ENCODE measurements around the gene OLFML2B. TPM values are rescaled to one million over a fixed set of nuclear protein-coding genes. Genes with fewer than 3 reads are reported as not detected.

The OLFML2B gene
- total RNA-seq, 4 donors from 2014 or later = 18.6 to 42.3 (median 20.9) TPM

DNA sequence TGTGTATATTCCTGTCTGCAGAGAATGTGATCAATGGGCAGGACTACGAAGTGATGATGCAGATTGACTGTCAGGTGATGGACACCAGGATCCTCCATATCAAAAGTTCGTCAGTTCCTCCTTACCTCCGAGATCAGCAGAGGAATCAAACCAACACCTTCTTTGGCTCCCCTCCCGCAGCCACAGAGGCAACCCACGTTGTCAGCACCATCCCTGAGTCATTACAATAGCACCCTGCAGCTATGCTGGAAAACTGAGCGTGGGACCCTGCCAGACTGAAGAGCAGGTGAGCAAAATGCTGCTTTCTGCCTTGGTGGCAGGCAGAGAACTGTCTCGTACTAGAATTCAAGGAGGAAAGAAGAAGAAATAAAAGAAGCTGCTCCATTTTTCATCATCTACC, 65.2 kb downstream of the OLFML2B start:
- no peaks in the 10 kb centered on the region for H3K9me3 ChIP-seq
- no peaks in the 10 kb centered on the region for H3K27me3 ChIP-seq
- no peak overlapping the region for H3K27ac ChIP-seq
- 77 to 82% methylated on average over 7 of the region's 7 CpGs for WGBS, 2 donors
- H3K4me3 ChIP-seq = no peak overlapping the region
- H3K36me3 ChIP-seq = peaks cover 0 to 13% (median 0%) of the 10 kb centered on the region in 3 donors
- TF ChIP-seq, protein P1, sequence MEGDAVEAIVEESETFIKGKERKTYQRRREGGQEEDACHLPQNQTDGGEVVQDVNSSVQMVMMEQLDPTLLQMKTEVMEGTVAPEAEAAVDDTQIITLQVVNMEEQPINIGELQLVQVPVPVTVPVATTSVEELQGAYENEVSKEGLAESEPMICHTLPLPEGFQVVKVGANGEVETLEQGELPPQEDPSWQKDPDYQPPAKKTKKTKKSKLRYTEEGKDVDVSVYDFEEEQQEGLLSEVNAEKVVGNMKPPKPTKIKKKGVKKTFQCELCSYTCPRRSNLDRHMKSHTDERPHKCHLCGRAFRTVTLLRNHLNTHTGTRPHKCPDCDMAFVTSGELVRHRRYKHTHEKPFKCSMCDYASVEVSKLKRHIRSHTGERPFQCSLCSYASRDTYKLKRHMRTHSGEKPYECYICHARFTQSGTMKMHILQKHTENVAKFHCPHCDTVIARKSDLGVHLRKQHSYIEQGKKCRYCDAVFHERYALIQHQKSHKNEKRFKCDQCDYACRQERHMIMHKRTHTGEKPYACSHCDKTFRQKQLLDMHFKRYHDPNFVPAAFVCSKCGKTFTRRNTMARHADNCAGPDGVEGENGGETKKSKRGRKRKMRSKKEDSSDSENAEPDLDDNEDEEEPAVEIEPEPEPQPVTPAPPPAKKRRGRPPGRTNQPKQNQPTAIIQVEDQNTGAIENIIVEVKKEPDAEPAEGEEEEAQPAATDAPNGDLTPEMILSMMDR (IDR thresholded peaks at IDR 0.05) = no peak
- no peak for TF ChIP-seq POLR2A (IDR thresholded peaks at IDR 0.05)
- no peak for TF ChIP-seq EP300 (IDR thresholded peaks at IDR 0.05)
- H3K4me1 ChIP-seq = peaks cover 0 to 57% (median 12%) of the 10 kb centered on the region in 4 donors
- DNase-seq (ENCODE audit: low spot score in 2 of 2) = no peak

- TF ChIP-seq, protein P1 (IDR thresholded peaks at IDR 0.05) = no peak
- TF ChIP-seq POLR2A (IDR thresholded peaks at IDR 0.05) = no peak
- no peak for TF ChIP-seq EP300 (IDR thresholded peaks at IDR 0.05)
- Histone ChIP-seq H3K27ac (peak overlapping the region in 1 of 4 donors; percentile 8), H3K36me3 (peaks cover 0 to 13% (median 0%) of the 10 kb centered on the region in 3 donors), H3K9me3 (no peaks in the 10 kb centered on the region), H3K27me3 (no peaks in the 10 kb centered on the region), H3K4me3 (no peak overlapping the region), H3K4me1 (peaks cover 0 to 53% (median 15%) of the 10 kb centered on the region in 4 donors)
- no peak for DNase-seq (ENCODE audit: low spot score in 2 of 2)
- 47 to 53% methylated on average over 3 of the region's 3 CpGs for WGBS, 2 donors
Observed at GRCh38 chr1:161956930-161957329, 66.7 kb downstream of the OLFML2B start.

DNA sequence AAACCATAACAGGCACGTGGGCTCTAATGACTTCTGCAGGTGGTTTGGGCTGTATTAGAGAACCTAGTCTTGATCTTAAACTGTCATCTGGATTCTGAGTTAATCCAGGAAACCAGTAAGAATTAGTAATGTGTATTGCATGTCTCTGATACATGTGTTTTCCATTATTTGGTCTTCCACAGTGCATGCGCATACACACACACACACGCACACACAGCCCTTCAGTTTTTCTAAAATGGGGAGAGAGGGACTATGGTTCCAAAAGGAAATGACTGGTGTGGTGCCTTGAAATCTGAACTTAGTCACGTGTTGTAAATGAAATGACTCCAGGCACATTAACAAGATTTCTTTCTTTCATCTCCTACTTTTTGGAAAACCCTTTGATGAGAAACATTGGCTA, 67.6 kb downstream of the OLFML2B start:
- Histone ChIP-seq H3K4me3 (no peak overlapping the region), H3K4me1 (peaks cover 0 to 45% (median 12%) of the 10 kb centered on the region in 4 donors), H3K27me3 (no peaks in the 10 kb centered on the region), H3K9me3 (no peaks in the 10 kb centered on the region), H3K36me3 (peaks cover 0 to 13% (median 0%) of the 10 kb centered on the region in 3 donors), H3K27ac (no peak overlapping the region)
- no peak for TF ChIP-seq POLR2A (IDR thresholded peaks at IDR 0.05)
- TF ChIP-seq, protein P1 (IDR thresholded peaks at IDR 0.05) = no peak
- 78 to 81% methylated on average over 4 of the region's 4 CpGs for WGBS, 2 donors
- DNase-seq (ENCODE audit: low spot score in 2 of 2) = no peak

- DNase-seq (ENCODE audit: low spot score in 2 of 2) = no peak
- peaks cover 0 to 13% (median 0%) of the 10 kb centered on the region in 3 donors for H3K36me3 ChIP-seq
- TF ChIP-seq EP300 (IDR thresholded peaks at IDR 0.05) = no peak
- no peak for TF ChIP-seq POLR2A (IDR thresholded peaks at IDR 0.05)
- TF ChIP-seq, protein P1 (IDR thresholded peaks at IDR 0.05) = no peak
- H3K9me3 ChIP-seq = no peaks in the 10 kb centered on the region
- WGBS, 2 donors = 89 to 91% methylated on average over 2 of the region's 2 CpGs
- H3K4me1 ChIP-seq = peaks cover 0 to 43% (median 12%) of the 10 kb centered on the region in 4 donors
- no peak overlapping the region for H3K4me3 ChIP-seq
- no peaks in the 10 kb centered on the region for H3K27me3 ChIP-seq
- H3K27ac ChIP-seq = no peak overlapping the region
Observed at GRCh38 chr1:161955606-161956005, 68.1 kb downstream of the OLFML2B start.

DNA sequence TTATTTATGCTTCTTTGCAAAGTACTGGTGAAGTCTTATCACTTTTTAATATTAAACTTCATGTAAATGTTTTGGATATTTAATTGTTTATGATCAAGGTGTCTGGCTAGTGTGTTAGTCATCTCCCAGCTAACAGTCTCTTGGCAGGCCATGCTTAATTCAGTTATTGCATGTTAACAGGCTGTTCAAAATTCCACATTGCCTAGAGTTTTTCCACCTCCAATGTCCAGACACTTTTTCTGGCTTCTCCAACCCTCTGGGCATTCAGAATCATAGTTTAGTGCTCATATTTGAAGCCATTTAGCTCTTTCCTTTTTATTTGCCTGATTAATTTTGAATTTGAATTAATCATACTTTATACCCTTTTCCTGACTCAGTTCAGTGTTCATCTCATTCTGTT, 69.2 kb downstream of the OLFML2B start:
- H3K36me3 ChIP-seq = peaks cover 0 to 13% (median 0%) of the 10 kb centered on the region in 3 donors
- peaks cover 0 to 48% (median 12%) of the 10 kb centered on the region in 4 donors for H3K4me1 ChIP-seq
- no peaks in the 10 kb centered on the region for H3K27me3 ChIP-seq
- H3K4me3 ChIP-seq = no peak overlapping the region
- peak overlapping the region in 3 of 4 donors; percentile 17 to 58 (median 30) for H3K27ac ChIP-seq
- TF ChIP-seq POLR2A (IDR thresholded peaks at IDR 0.05) = no peak
- TF ChIP-seq, protein P1 (IDR thresholded peaks at IDR 0.05) = no peak
- TF ChIP-seq EP300 (IDR thresholded peaks at IDR 0.05) = no peak
- DNase-seq (ENCODE audit: low spot score in 2 of 2) = no peak
- no peaks in the 10 kb centered on the region for H3K9me3 ChIP-seq
